ENCODE results near the gene BEST1.

BEST1 gene

DNA sequence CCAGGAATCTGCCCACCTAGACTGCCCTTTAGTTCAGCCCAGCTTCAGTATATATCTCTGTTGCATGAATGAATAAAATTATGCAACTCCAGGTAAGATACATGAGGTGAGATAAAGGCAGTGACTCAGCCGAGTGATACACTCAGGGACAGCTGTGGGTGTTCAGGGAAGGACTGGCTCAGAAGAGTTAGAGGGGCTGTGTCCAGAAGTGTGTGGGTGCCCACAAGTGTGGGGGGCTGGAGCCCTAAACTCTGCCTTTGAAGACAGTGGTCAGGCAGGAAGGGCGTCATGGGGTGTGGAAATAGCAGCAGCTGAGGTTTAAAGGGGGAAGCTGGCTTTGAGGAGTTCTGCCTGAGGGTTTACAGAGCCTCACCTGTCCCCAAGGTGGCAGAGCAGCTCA, 9.0 kb downstream of the BEST1 start:
- DNase-seq (ENCODE audit: low read depth, low spot score): no peak
- H3K4me3 ChIP-seq (ENCODE audit: low read depth, low read length): no peak overlapping the region
- ChIA-PET POLR2A (interaction anchor here (1.4 kb wide), 1 partner anchor 149 kb away, joined by 4 read pairs; no protein-coding TSS in a partner anchor), CTCF (interaction anchor here (1.0 to 7.4 kb wide), 8 partner anchors 9 to 149 kb away, joined by 3 to 73 read pairs (median 6); partner anchors contain the start of gene BEST1)
- TF ChIP-seq CTCF (IDR thresholded peaks at IDR 0.05; ENCODE audit: insufficient read depth, low read length, missing control alignments): no peak

DNA sequence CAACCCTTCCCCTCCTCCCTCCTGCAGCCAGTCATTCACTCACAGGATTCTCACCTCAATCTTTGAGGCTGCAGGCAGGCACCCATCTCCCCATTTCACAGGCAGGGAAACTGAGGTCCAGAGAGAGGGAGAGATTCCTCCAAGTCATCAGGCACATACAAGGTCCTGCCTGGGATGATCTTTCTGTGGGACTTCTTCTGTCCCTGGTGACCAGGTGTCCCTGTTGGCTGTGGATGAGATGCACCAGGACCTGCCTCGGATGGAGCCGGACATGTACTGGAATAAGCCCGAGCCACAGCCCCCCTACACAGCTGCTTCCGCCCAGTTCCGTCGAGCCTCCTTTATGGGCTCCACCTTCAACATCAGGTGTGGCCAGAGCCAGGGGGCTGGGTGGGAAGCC, 9.5 kb downstream of the BEST1 start:
- DNase-seq (ENCODE audit: low read depth, low spot score): no peak

GRCh38 chr11:61960532-61960931, 10.4 kb downstream of the BEST1 start:
- no peak for TF ChIP-seq CTCF (IDR thresholded peaks at IDR 0.05; ENCODE audit: insufficient read depth, low read length, missing control alignments)
- no peak overlapping the region for H3K4me3 ChIP-seq (ENCODE audit: low read depth, low read length)
- POLR2A ChIA-PET: interaction anchor here (1.5 to 6.6 kb wide), 3 partner anchors 9 to 121 kb away, joined by 5 to 44 read pairs (median 17); partner anchors contain the start of gene BEST1

More for the DNA sequence above, 9.5 kb downstream of the BEST1 start:
- no peak overlapping the region for H3K4me3 ChIP-seq (ENCODE audit: low read depth, low read length)
- ChIA-PET POLR2A (interaction anchor here (1.4 to 6.6 kb wide), 2 partner anchors 8 to 148 kb away, joined by 4 to 44 read pairs; partner anchors contain the start of gene BEST1), CTCF (interaction anchor here (1.0 to 15.0 kb wide), 8 partner anchors 9 to 149 kb away, joined by 3 to 146 read pairs (median 6); partner anchors contain the start of gene BEST1)
- no peak for TF ChIP-seq CTCF (IDR thresholded peaks at IDR 0.05; ENCODE audit: insufficient read depth, low read length, missing control alignments)

GRCh38 chr11:61961570-61962212, 11.5 kb downstream of the BEST1 start:
- POLR2A ChIA-PET: interaction anchor here (1.1 to 6.6 kb wide), 5 partner anchors 10 to 146 kb away, joined by 3 to 44 read pairs (median 10); partner anchors contain the start of gene BEST1
- CTCF ChIA-PET: interaction anchor here (1.3 to 15.0 kb wide), 8 partner anchors 10 to 164 kb away, joined by 5 to 146 read pairs (median 14); partner anchors contain the start of gene BEST1
- no peak for DNase-seq (ENCODE audit: low read depth, low spot score)
- TF ChIP-seq CTCF (IDR thresholded peaks at IDR 0.05; ENCODE audit: insufficient read depth, low read length, missing control alignments): no peak
- no peak overlapping the region for H3K4me3 ChIP-seq (ENCODE audit: low read depth, low read length)

More at GRCh38 chr11:61960532-61960931, 10.4 kb downstream of the BEST1 start:
- no peak for DNase-seq (ENCODE audit: low read depth, low spot score)
- CTCF ChIA-PET: interaction anchor here (0.7 to 15.0 kb wide), 7 partner anchors 10 to 163 kb away, joined by 3 to 146 read pairs (median 12); partner anchors contain the start of gene BEST1

GRCh38 chr11:61962213-61963015, 12.3 kb downstream of the BEST1 start:
- TF ChIP-seq CTCF (IDR thresholded peaks at IDR 0.05; ENCODE audit: insufficient read depth, low read length, missing control alignments): no peak
- no peak overlapping the region for H3K4me3 ChIP-seq (ENCODE audit: low read depth, low read length)
- no peak for DNase-seq (ENCODE audit: low read depth, low spot score)
- CTCF ChIA-PET: interaction anchor here (1.3 to 15.0 kb wide), 9 partner anchors 11 to 165 kb away, joined by 5 to 146 read pairs (median 12); partner anchors contain the start of gene BEST1
- POLR2A ChIA-PET: interaction anchor here (1.1 to 6.6 kb wide), 6 partner anchors 10 to 150 kb away, joined by 3 to 44 read pairs (median 8); partner anchors contain the start of gene BEST1

All from AG04449 (cell line).